Activated B cell treated with CpG ODN at 0.5 μM for 24 hours (primary cell): Measurements from ENCODE around the gene LPAR3. TPM values are rescaled to one million over a fixed set of nuclear protein-coding genes. Genes with fewer than 3 reads are reported as not detected.

Experiments
- ATAC-seq: fragments of 200-7000 bp; cut with Tn5 transposase; one replicate; pipeline ENCODE4 v1.10.0; 2021; ENCODE audit warnings: low read depth, mild to moderate bottlenecking, moderate library complexity
- CTCF ChIA-PET: fragments of 350-600 bp; sonication (Branson Sonifier 250); formaldehyde crosslinking; loops from one replicate; lab custom pipeline; 2021; ENCODE audit warnings: antibody characterized with exemption; lab: Charles Lee
- POLR2A ChIA-PET: fragments of 350-600 bp; sonication (Branson Sonifier 250); formaldehyde crosslinking; loops from one replicate; lab custom pipeline; 2021; ENCODE audit warnings: antibody characterized with exemption; lab: Charles Lee
- DNase-seq: peaks from one replicate; pipeline ENCODE4 v3.0.0; 2022
- H3K27ac Mint-ChIP-seq: one replicate; pipeline ENCODE4 v1.8.0; 2020; ENCODE audit warnings: mixed read lengths
- H3K27me3 Mint-ChIP-seq: one replicate; pipeline ENCODE4 v1.8.0; 2021; ENCODE audit warnings: mixed read lengths
- H3K36me3 Mint-ChIP-seq: one replicate; pipeline ENCODE4 v1.8.0; 2021; ENCODE audit warnings: low read depth, mixed read lengths
- H3K4me1 Mint-ChIP-seq: one replicate; pipeline ENCODE4 v1.8.0; 2021; ENCODE audit warnings: mixed read lengths
- H3K4me3 Mint-ChIP-seq: one replicate; pipeline ENCODE4 v1.8.0; 2020; ENCODE audit warnings: mild to moderate bottlenecking, mixed read lengths
- H3K9me3 Mint-ChIP-seq: one replicate; pipeline ENCODE4 v1.8.0; 2020; ENCODE audit warnings: mixed read lengths
- CTCF ChIP-seq: fragments of 200-600 bp; IDR thresholded peaks from one replicate; pipeline ENCODE4 v1.8.0; 2022; ENCODE audit warnings: antibody characterized with exemption, mild to moderate bottlenecking
- intact Hi-C: fragments of 100-400 bp; cut with micrococcal nuclease; formaldehyde crosslinking; loops from one replicate; pipeline ENCODE4 v1.15.1; 2024
- total RNA-seq: library from RNA; stranded (reverse); gene quantifications from 2 replicates; pipeline ENCODE4 v1.2.3, GENCODE V29; 2022

LPAR3 gene
- total RNA-seq, 1 donor from 2014 or later, result 0.62 TPM

- no peaks in the 10 kb centered on the region for H3K9me3 Mint-ChIP-seq
- no peak overlapping the region for H3K4me3 Mint-ChIP-seq
- TF ChIP-seq CTCF, result no peak
- H3K36me3 Mint-ChIP-seq, result no peaks in the 10 kb centered on the region
- H3K4me1 Mint-ChIP-seq, result peaks cover 3% of the 10 kb centered on the region
- DNase-seq, result no peak
- ChIA-PET CTCF (interaction anchor here (1.5 kb wide), 1 partner anchor 8 kb away, joined by 7 read pairs; no protein-coding TSS in a partner anchor), POLR2A (no interaction called here)
- intact Hi-C loops, result no loop called here
- peaks cover 23% of the 10 kb centered on the region for H3K27me3 Mint-ChIP-seq
- no peak for ATAC-seq
- H3K27ac Mint-ChIP-seq, result no peak overlapping the region
Measured at GRCh38 chr1:84763912-84764680, 128.9 kb downstream of the LPAR3 start.

- intact Hi-C loops, result no loop called here
- H3K9me3 Mint-ChIP-seq, result no peaks in the 10 kb centered on the region
- POLR2A ChIA-PET, result no interaction called here
- no peaks in the 10 kb centered on the region for H3K36me3 Mint-ChIP-seq
- no peak for ATAC-seq
- TF ChIP-seq CTCF, result no peak
- DNase-seq, result no peak
- H3K4me3 Mint-ChIP-seq, result no peak overlapping the region
- CTCF ChIA-PET, result interaction anchor here (1.5 kb wide), 1 partner anchor 9 kb away, joined by 7 read pairs; no protein-coding TSS in a partner anchor
- peaks cover 24% of the 10 kb centered on the region for H3K27me3 Mint-ChIP-seq
- no peak overlapping the region for H3K27ac Mint-ChIP-seq
- H3K4me1 Mint-ChIP-seq, result peaks cover 9% of the 10 kb centered on the region
Measured at GRCh38 chr1:84762664-84763063, 130.3 kb downstream of the LPAR3 start.

Other genes starting within 250 kb of the LPAR3 start
- gene SSX2IP, start 202.7 kb downstream of the LPAR3 start, total RNA-seq, result 4.5 and 5.4 TPM in 2 replicates
- 60.1 and 80.2 TPM in 2 replicates for gene MCOLN2, start 103.9 kb upstream of the LPAR3 start, total RNA-seq
- gene MCOLN3, start 155.3 kb upstream of the LPAR3 start, total RNA-seq, result 0.16 TPM in 1 of 2 replicates, not detected in the other